AG09309 (cell line): ENCODE measurements around the gene NEK6.

ENCODE experiments used
- DNase-seq: peaks from one replicate; pipeline ENCODE4 v3.0.0-alpha.2; 2010; ENCODE audit warnings: low read depth
- H3K4me3 ChIP-seq: 2 replicates; pipeline ENCODE4 v1.5.1; 2011; ENCODE audit warnings: mild to moderate bottlenecking, low read depth, low read length, moderate library complexity; ENCODE audit not compliant: control insufficient read depth
- TF ChIP-seq, protein P1 (sequence below): IDR thresholded peaks from 2 replicates; pipeline ENCODE4 v1.5.1; 2011; ENCODE audit warnings: mild to moderate bottlenecking, low read depth, low read length, inconsistent platforms; ENCODE audit not compliant: insufficient read depth, control insufficient read depth; ENCODE audit errors: missing control alignments

NEK6 gene

DNA sequence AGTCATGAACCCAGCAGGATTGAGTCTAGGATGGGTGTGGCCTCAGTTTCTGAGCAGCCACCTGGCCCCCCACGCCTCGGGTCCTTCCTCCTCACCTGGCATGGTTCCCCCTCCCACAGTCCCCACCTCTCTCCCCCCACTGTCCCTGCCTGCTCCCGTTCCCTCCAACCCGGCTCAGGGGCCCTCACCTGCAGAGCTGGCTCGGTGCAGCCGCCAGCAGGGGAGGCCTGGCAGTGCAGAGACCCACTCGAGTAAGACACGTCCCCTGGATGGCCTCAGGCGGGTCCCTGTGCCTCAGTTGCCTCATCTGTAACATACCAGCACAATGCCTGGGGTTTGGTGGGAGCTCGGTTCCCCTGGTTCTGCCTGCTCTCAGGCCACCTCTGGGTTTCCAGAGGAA, 66.2 kb downstream of the NEK6 start:
- TF ChIP-seq, protein P1, sequence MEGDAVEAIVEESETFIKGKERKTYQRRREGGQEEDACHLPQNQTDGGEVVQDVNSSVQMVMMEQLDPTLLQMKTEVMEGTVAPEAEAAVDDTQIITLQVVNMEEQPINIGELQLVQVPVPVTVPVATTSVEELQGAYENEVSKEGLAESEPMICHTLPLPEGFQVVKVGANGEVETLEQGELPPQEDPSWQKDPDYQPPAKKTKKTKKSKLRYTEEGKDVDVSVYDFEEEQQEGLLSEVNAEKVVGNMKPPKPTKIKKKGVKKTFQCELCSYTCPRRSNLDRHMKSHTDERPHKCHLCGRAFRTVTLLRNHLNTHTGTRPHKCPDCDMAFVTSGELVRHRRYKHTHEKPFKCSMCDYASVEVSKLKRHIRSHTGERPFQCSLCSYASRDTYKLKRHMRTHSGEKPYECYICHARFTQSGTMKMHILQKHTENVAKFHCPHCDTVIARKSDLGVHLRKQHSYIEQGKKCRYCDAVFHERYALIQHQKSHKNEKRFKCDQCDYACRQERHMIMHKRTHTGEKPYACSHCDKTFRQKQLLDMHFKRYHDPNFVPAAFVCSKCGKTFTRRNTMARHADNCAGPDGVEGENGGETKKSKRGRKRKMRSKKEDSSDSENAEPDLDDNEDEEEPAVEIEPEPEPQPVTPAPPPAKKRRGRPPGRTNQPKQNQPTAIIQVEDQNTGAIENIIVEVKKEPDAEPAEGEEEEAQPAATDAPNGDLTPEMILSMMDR, result no peak
- H3K4me3 ChIP-seq, result no peak overlapping the region
- no peak for DNase-seq

DNA sequence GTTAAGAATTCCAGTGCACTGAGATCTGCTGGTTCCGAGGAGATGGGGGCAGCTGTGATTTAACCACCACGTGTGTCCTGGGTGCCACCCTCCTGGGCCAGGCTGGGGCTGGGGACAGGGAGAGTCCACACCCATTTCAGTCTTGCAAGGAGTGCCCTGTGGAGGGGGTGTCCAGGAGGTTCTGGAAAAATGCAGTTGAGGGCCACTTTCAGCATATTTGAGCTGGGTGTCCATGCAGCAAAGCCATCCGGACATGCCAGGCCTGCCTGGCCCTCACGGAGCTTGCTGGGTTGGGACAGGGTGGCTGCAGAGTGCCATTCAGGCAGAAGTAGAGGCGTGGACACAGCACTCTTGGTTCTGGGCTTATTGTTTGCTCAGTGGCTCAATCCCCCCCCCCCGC, 68.1 kb downstream of the NEK6 start:
- TF ChIP-seq, protein P1, result no peak
- H3K4me3 ChIP-seq, result no peak overlapping the region
- DNase-seq, result no peak

DNA sequence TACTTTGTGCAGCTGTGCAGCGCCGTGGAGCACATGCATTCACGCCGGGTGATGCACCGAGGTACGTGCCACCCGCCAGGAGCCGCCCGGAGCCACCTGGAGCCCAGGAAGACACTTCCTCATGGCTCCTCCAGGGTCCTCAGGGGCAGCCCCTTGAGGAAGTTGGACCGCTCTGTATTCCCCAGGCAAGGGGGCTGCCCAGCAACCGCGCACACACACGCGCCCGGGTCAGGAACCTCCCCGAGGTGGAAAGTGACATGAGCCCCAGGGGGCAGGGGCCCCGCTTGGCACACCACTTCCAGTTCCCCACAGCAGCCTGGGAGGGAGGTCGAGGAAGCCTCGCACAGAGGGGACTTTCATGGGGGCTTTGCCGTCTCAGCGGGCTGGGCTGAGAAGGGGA, 68.6 kb downstream of the NEK6 start:
- TF ChIP-seq, protein P1, result no peak
- no peak for DNase-seq
- H3K4me3 ChIP-seq, result no peak overlapping the region

DNA sequence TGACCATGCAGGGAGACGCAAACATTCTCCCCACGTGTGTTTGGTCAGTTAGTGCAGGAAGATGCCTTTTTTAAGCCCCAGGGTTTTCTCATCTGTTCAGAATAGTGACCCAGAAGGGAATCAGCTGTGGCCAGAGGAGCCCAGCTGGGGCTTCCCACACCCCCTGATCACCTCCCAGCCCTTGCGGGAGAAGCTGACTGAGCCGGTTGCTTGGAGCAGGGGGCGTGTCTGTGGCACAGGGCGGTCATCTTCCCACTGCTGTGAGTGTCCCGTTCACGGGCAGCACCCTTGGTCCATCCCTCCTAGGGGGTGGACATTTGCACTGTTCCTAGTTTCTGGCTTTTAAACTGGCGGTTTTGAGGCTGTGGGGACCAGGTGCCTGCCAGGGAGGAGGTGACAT, 69.7 kb downstream of the NEK6 start:
- TF ChIP-seq, protein P1, result no peak
- DNase-seq, result no peak

DNA sequence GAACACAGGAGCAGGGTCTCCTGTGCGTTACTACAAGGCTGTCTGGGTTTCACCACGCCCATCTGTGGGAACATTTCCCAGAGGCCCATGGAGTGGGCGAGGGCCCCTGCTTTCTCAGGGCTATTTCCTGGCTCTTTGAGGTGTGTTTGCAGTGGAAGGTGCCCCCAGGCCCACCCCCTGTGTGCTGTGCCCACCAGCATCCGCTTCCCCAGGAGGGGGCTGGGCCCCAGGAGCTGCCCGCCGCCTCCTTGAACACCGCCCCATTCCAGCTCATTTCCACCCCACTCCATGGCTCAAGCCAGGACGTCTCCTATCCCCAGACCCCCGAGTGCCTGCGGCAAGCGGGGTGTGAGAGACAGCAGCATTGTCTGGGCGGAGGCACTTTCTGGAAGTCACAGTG, 70.5 kb downstream of the NEK6 start:
- DNase-seq, result no peak
- TF ChIP-seq, protein P1, result no peak
- no peak overlapping the region for H3K4me3 ChIP-seq

More for the DNA sequence above, 69.7 kb downstream of the NEK6 start:
- H3K4me3 ChIP-seq, result no peak overlapping the region

DNA sequence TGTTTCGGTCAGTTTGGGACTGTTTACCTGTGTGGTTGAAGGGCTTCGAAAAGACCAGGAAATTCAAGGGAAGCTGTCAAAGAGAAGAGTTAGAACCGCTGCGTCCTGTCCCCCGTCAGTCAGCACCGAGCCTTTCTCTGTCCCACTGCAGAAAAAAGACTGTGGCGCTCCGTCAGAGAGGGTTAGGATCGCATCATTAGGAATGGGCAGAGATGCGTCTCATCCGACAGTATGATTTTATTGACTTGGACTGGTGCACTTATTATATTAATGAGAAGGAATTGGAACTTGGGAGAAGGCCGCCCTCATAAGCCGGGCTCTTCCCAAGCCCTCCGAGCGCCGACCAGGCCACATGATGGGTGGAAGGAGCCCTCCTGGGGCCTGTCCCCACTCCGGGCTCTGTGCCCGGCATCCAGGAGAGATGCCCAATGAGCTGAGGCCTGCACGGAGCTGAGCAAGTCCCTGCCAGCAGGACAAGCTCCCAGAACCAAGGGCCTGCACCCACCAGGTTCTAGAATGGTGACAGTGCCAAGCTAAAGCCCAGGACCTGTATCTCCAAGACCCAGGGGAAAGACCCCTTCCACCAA, 71.5 kb downstream of the NEK6 start:
- no peak for DNase-seq
- no peak overlapping the region for H3K4me3 ChIP-seq
- TF ChIP-seq, protein P1, result no peak
